ENCODE data around the gene FOXO1. TPM values are rescaled to one million over a fixed set of nuclear protein-coding genes. Genes with fewer than 3 reads are reported as not detected.

The FOXO1 gene
- total RNA-seq, 1 donor from 2014 or later = 50.4 TPM

- no peak overlapping the region for H3K4me3 Mint-ChIP-seq
- peak overlapping the region; percentile 96 for H3K27ac Mint-ChIP-seq
- H3K36me3 Mint-ChIP-seq (ENCODE audit: low read depth) = peaks cover 7% of the 10 kb centered on the region
- no peak for DNase-seq
- H3K27me3 Mint-ChIP-seq = no peaks in the 10 kb centered on the region
- ChIA-PET POLR2A (no interaction called here), CTCF (no interaction called here)
- peaks cover 96% of the 10 kb centered on the region for H3K4me1 Mint-ChIP-seq
- intact Hi-C loops (cut with micrococcal nuclease) = no loop called here
- TF ChIP-seq CTCF (IDR thresholded peaks at IDR 0.05) = no peak
- peaks cover 3% of the 10 kb centered on the region for H3K9me3 Mint-ChIP-seq
- ATAC-seq (ENCODE audit: low read depth) = no peak
Measured at GRCh38 chr13:40588101-40588500, 78.3 kb downstream of the FOXO1 start.

DNA sequence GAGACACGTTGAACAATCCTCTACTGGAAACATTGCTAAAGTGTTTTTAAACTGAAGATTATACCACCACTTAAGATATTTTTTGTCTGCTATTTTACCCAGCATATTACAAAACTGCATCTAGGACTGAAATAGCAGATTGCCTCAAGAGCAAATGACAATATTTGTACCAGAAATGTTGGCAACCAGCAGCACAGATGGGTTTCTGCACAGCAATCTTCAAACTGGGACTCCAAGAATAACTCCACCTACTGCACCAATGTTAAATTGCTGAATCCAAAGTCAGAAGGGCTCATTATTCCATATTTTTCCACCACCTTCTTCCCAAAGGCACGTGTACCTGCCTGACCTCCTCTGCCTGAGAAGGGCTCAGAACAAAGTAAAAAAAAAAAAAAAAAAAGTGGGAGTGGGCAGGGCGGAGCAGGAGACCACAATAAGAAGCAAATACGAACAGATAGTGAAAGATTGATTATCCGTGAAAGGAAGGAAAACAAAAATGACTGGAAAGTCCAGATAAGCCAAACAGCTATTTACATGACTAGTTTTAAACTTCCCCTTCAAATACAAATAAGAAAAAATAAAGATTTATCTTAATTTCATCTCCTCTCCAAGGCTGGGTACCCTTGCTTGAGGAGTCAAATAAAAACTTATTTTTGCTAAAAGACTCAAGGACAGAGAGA lies 79.4 kb downstream of the FOXO1 start:
- Mint-ChIP-seq H3K4me3 (peak overlapping the region; percentile 47), H3K4me1 (peaks cover 92% of the 10 kb centered on the region), H3K9me3 (peaks cover 6% of the 10 kb centered on the region), H3K27me3 (no peaks in the 10 kb centered on the region), H3K27ac (peak overlapping the region; percentile 96), H3K36me3 (ENCODE audit: low read depth) (peaks cover 7% of the 10 kb centered on the region)
- no peak for DNase-seq
- no peak for TF ChIP-seq CTCF (IDR thresholded peaks at IDR 0.05)
- ChIA-PET CTCF (interaction anchor here (0.6 kb wide), 1 partner anchor 12 kb away, joined by 3 read pairs; no protein-coding TSS in a partner anchor), POLR2A (interaction anchor here (0.7 to 0.9 kb wide), 2 partner anchors 12 to 76 kb away, joined by 7 read pairs; no protein-coding TSS in a partner anchor)
- intact Hi-C loops (cut with micrococcal nuclease) = loop anchor here (2.0 kb wide), 1 partner anchor 14 kb away; no protein-coding TSS in a partner anchor
- ATAC-seq (ENCODE audit: low read depth) = no peak

GRCh38 chr13:40585911-40586471 lies 80.5 kb downstream of the FOXO1 start:
- intact Hi-C loops (cut with micrococcal nuclease) = loop anchor here (2.0 kb wide), 1 partner anchor 13 kb away; no protein-coding TSS in a partner anchor
- H3K9me3 Mint-ChIP-seq = peaks cover 6% of the 10 kb centered on the region
- CTCF ChIA-PET = no interaction called here
- DNase-seq = no peak
- no peaks in the 10 kb centered on the region for H3K27me3 Mint-ChIP-seq
- POLR2A ChIA-PET = no interaction called here
- peaks cover 7% of the 10 kb centered on the region for H3K36me3 Mint-ChIP-seq (ENCODE audit: low read depth)
- peaks cover 92% of the 10 kb centered on the region for H3K4me1 Mint-ChIP-seq
- TF ChIP-seq CTCF (IDR thresholded peaks at IDR 0.05) = no peak
- no peak overlapping the region for H3K4me3 Mint-ChIP-seq
- no peak overlapping the region for H3K27ac Mint-ChIP-seq
- no peak for ATAC-seq (ENCODE audit: low read depth)

DNA sequence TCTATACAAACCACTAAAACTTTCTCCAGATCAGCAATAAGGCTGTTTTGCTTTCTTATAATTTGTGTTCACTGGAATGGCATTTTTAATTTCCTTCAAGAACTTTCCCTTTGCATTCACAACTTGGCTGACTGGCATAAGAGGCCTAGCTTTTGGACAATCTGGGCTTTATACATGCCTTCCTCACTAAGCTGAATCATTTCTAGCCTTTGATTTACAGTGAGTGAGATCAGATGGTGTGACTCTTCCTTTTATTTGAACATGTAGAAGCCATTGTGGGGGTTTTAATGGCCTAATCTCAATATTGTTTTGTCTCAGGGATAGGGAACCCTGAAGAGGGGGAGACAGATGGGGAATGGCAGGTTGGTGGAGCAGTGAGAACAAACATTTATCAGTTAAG lies 82.7 kb downstream of the FOXO1 start:
- H3K27me3 Mint-ChIP-seq = no peaks in the 10 kb centered on the region
- H3K36me3 Mint-ChIP-seq (ENCODE audit: low read depth) = peaks cover 7% of the 10 kb centered on the region
- no peak overlapping the region for H3K4me3 Mint-ChIP-seq
- peaks cover 6% of the 10 kb centered on the region for H3K9me3 Mint-ChIP-seq
- ATAC-seq (ENCODE audit: low read depth) (no peak), DNase-seq (no peak)
- H3K4me1 Mint-ChIP-seq = peaks cover 92% of the 10 kb centered on the region
- ChIA-PET CTCF (interaction anchor here (1.0 kb wide), 1 partner anchor 85 kb away, joined by 3 read pairs; no protein-coding TSS in a partner anchor), POLR2A (interaction anchor here (1.1 to 1.2 kb wide), 2 partner anchors 15 to 82 kb away, joined by 3 read pairs; no protein-coding TSS in a partner anchor)
- TF ChIP-seq CTCF (IDR thresholded peaks at IDR 0.05) = no peak
- intact Hi-C loops (cut with micrococcal nuclease) = no loop called here
- peak overlapping the region; percentile 60 for H3K27ac Mint-ChIP-seq

DNA sequence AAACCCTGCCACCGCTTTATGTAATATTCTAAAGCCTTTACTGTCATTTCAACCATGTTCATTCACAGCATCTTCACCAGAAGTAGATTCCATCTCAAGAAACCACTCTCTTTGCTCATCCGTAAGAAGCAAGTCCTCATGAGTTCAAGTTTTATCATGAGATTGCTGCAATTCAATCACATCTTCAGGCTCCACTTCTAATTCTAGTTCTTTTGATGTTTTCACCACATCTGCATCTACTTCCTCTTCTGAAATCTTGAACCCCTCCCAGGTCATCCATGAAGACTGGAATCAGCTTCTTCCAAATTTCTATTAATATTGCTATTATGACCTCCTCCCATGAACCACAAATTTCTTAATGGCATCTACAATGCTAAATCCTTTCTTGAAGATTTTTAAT lies 83.9 kb downstream of the FOXO1 start:
- no peak for DNase-seq
- intact Hi-C loops (cut with micrococcal nuclease) = no loop called here
- Mint-ChIP-seq H3K9me3 (peaks cover 6% of the 10 kb centered on the region), H3K27ac (peak overlapping the region; percentile 65), H3K36me3 (ENCODE audit: low read depth) (peaks cover 7% of the 10 kb centered on the region), H3K27me3 (no peaks in the 10 kb centered on the region), H3K4me1 (peaks cover 92% of the 10 kb centered on the region), H3K4me3 (no peak overlapping the region)
- POLR2A ChIA-PET = interaction anchor here (1.2 kb wide), 1 partner anchor 14 kb away, joined by 4 read pairs; no protein-coding TSS in a partner anchor
- no peak for TF ChIP-seq CTCF (IDR thresholded peaks at IDR 0.05)
- CTCF ChIA-PET = no interaction called here
- ATAC-seq (ENCODE audit: low read depth) = no peak
